Endothelial cell of umbilical vein (primary cell): ENCODE measurements around the gene ZNF438. TPM values are rescaled to one million over a fixed set of nuclear protein-coding genes. Genes with fewer than 3 reads are reported as not detected.
A peak's percentile ranks its signal among the peaks of the same experiment; 100 is the strongest.
"Not testable (repeated sequence)": the region's sequence is repeated elsewhere in the genome, so short reads cannot be mapped to it uniquely, and the experiment has no call there.

Source experiments
- BruUV-seq: library from RNA; stranded (reverse); fragments of 400-500 nt; replicated peaks from 2 replicates; lab custom pipeline; 2021; lab: Mats Ljungman, UMichigan
- CTCF ChIA-PET: fragments of 300-600, 350-600 bp; sonication (Branson Sonifier 250); formaldehyde crosslinking; loops from one replicate; lab custom pipeline; 2021; ENCODE audit warnings: antibody characterized with exemption, inconsistent platforms; lab: Charles Lee
- POLR2A ChIA-PET: fragments of 300-600, 350-600 bp; sonication (Branson Sonifier 250); formaldehyde crosslinking; loops from one replicate; lab custom pipeline; 2021; ENCODE audit warnings: antibody characterized with exemption, inconsistent platforms; lab: Charles Lee
- DNase-seq: peaks from one replicate; pipeline ENCODE4 v3.0.0-alpha.2; 2011; ENCODE audit warnings: low read depth, low spot score
- FAIRE-seq: peaks from 2 replicates; lab custom pipeline; 2011; peaks lifted over from hg19 to GRCh38; lab: Jason Lieb, UNC
- H2AFZ ChIP-seq: 2 replicates; pipeline ENCODE4 v1.6.0; 2012; ENCODE audit warnings: low read depth, low read length, control low read depth, inconsistent platforms
- H3K27ac ChIP-seq: 2 replicates; pipeline ENCODE4 v1.5.1; 2011; ENCODE audit warnings: low read depth, mild to moderate bottlenecking, control low read depth, low read length, moderate library complexity; ENCODE audit not compliant: insufficient read depth
- H3K27me3 ChIP-seq, 2 experiments: 2 replicates each; pipeline versions ENCODE4 v1.6.0 to v1.6.1; 2011; ENCODE audit warnings: low read length in 2 of 2, mixed read lengths in 1 of 2; ENCODE audit not compliant: control insufficient read depth in 2 of 2, insufficient read depth in 2 of 2
- H3K36me3 ChIP-seq, 2 experiments: 2 replicates in 1 of 2; 3 replicates in 1 of 2; pipeline ENCODE4 v1.5.1; 2011; ENCODE audit warnings: low read length in 2 of 2, mild to moderate bottlenecking in 1 of 2, moderate library complexity in 1 of 2; ENCODE audit not compliant: control insufficient read depth in 2 of 2, insufficient read depth in 2 of 2; ENCODE audit errors: extremely low read depth in 1 of 2
- H3K4me1 ChIP-seq: 3 replicates; pipeline ENCODE4 v1.5.1; 2011; ENCODE audit warnings: mild to moderate bottlenecking, low read length; ENCODE audit not compliant: control insufficient read depth, insufficient read depth; ENCODE audit errors: extremely low read depth
- H3K4me2 ChIP-seq: 2 replicates; pipeline ENCODE4 v1.6.1; 2011; ENCODE audit warnings: low read length, control low read depth, mixed read lengths; ENCODE audit not compliant: insufficient read depth
- H3K4me3 ChIP-seq, 3 experiments: fragments of 200-600 bp in 1 of 3; sonication (generic), shearing (Covaris generic) in 1 of 3; replicated peaks in 1 of 3; 2 replicates each; pipeline ENCODE4 v1.5.1; 2011 to 2016; ENCODE audit warnings: control low read depth in 3 of 3, low read length in 3 of 3, mild to moderate bottlenecking in 2 of 3, inconsistent platforms in 1 of 3, low read depth in 1 of 3, moderate library complexity in 1 of 3; ENCODE audit not compliant: insufficient read depth in 1 of 3
- H3K79me2 ChIP-seq: 2 replicates; pipeline ENCODE4 v1.6.0; 2012; ENCODE audit warnings: low read length, inconsistent platforms; ENCODE audit not compliant: control insufficient read depth, insufficient read depth
- H3K9ac ChIP-seq: replicated peaks from 2 replicates; pipeline ENCODE3; 2011; ENCODE audit warnings: low read length, control low read depth; ENCODE audit not compliant: insufficient read depth; ENCODE audit errors: extremely low read depth
- H3K9me1 ChIP-seq: replicated peaks from 3 replicates; pipeline ENCODE4 v1.6.0; 2011; ENCODE audit warnings: mild to moderate bottlenecking, low read length; ENCODE audit not compliant: control insufficient read depth, insufficient read depth; ENCODE audit errors: extremely low read depth
- H3K9me3 ChIP-seq: replicated peaks from 2 replicates; pipeline ENCODE4 v1.5.1; 2012; ENCODE audit warnings: low read length, inconsistent platforms; ENCODE audit not compliant: control insufficient read depth, insufficient read depth
- H4K20me1 ChIP-seq: replicated peaks from 2 replicates; pipeline ENCODE3; 2011; ENCODE audit warnings: mild to moderate bottlenecking, low read length; ENCODE audit not compliant: control insufficient read depth, insufficient read depth; ENCODE audit errors: extremely low read depth
- FOS ChIP-seq: IDR thresholded peaks from 2 replicates; pipeline ENCODE4 v1.6.1; 2011; ENCODE audit warnings: mild to moderate bottlenecking, low read length, moderate library complexity, borderline replicate concordance; ENCODE audit not compliant: insufficient read depth
- GATA2 ChIP-seq: IDR thresholded peaks from 2 replicates; pipeline ENCODE4 v1.7.0; 2011; ENCODE audit warnings: low read depth, mild to moderate bottlenecking, moderate library complexity, mixed read lengths, low read length; ENCODE audit not compliant: insufficient read length, insufficient read depth
- JUN ChIP-seq: IDR thresholded peaks from 2 replicates; pipeline ENCODE4 v1.6.1; 2011; ENCODE audit warnings: borderline replicate concordance, low read depth; ENCODE audit not compliant: insufficient read length, insufficient read depth
- MYC ChIP-seq: IDR thresholded peaks from one replicate; pipeline ENCODE4 v1.6.1; 2011; ENCODE audit warnings: mild to moderate bottlenecking, low read depth, low read length
- dilution Hi-C: fragments of 300-500 bp; cut with MboI; formaldehyde crosslinking; loops from one replicate; pipeline ENCODE4 v1.15.0; 2019; ENCODE audit warnings: low sequenced_read_pairs; ENCODE audit not compliant: extremely low pct_ligation_motif_present
- intact Hi-C: fragments of 100-400 bp; cut with micrococcal nuclease; formaldehyde crosslinking; loops from one replicate; pipeline ENCODE4 v1.10.0; 2022
- polyA plus RNA-seq, 4 experiments: library from polyadenylated mRNA; depleted of rRNA in 3 of 4; stranded (reverse) in 3 of 4; unstranded in 1 of 4; fragments of >200 nt; gene quantifications; 2 replicates each; pipeline versions ENCODE4 v1.2.1 to v1.2.3, GENCODE V29; 2011 to 2012; ENCODE audit warnings: missing spikeins in 1 of 4
- total RNA-seq: library from RNA; stranded (reverse); gene quantifications from 2 replicates; pipeline ENCODE4 v1.2.3, GENCODE V29; 2021
- TF ChIP-seq, protein P1 (sequence below): IDR thresholded peaks from 2 replicates; pipeline ENCODE4 v1.6.1; 2011; ENCODE audit not compliant: insufficient read depth, insufficient read length

ZNF438 gene
- total and polyA plus RNA-seq, 2 donors (not counting 3 experiments of a cell fraction or from before 2014, with no cell fraction given): 7.2 to 15.1 TPM

DNA sequence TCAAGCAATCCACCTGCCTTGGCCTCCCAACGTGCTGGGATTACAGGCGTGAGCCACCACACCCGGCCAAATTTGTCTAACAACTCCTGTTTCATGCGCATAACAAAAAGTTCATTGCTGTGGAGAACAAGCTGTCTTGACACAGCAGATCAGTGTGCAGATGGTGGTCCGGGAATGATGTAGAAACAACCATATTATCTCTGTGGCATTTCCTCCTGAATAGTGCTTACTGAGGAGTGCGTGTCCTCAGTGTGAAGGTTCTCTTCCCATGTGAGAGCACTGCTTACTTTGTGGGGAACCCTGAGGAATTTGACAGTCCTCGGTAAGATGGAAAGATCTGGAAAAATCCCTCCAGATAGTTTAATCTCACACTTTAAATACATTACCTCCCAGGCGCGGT is 30.3 kb upstream of the ZNF438 start:
- Histone ChIP-seq H3K4me1 (peaks cover 21% of the 10 kb centered on the region), H3K9me1 (no peaks in the 10 kb centered on the region), H3K36me3 (no peaks in the 10 kb centered on the region), H2AFZ (no peak overlapping the region), H4K20me1 (no peaks in the 10 kb centered on the region), H3K4me2 (no peak overlapping the region), H3K79me2 (no peaks in the 10 kb centered on the region), H3K27me3 (no peaks in the 10 kb centered on the region), H3K4me3 (no peak overlapping the region), H3K27ac (no peak overlapping the region), H3K9ac (no peak overlapping the region), H3K9me3 (no peaks in the 10 kb centered on the region)
- ChIA-PET POLR2A (no interaction called here), CTCF (no interaction called here)
- dilution Hi-C loops: no loop called here
- intact Hi-C loops: no loop called here
- no peak for DNase-seq
- BruUV-seq: no TSS peak
- FAIRE-seq: no peak
- TF ChIP-seq FOS (no peak), MYC (no peak)

- DNase-seq: peak; percentile 76
- intact Hi-C loops: no loop called here
- CTCF ChIA-PET: interaction anchor here (1.1 to 1.6 kb wide), 2 partner anchors 62 to 432 kb away, joined by 3 to 4 read pairs; no protein-coding TSS in a partner anchor
Measured at GRCh38 chr10:31058795-31059703, 27.4 kb upstream of the ZNF438 start.

DNA sequence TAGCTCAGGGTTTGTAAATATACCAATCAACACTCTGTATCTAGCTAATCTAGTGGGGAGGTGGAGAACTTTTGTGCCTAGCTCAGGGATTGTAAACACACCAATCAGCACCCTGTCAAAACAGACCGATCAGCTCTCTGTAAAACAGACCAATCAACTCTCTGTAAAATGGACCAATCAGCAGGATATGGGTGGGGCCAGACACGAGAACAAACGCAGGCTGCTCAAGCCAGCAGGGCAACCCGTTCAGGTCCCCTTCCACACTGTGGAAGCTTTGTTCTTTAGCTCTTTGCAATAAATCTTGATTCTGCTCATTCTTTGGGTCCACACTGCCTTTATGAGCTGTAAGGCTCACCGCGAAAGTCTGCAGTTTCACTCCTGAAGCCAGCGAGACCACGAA is 25.0 kb upstream of the ZNF438 start:
- dilution Hi-C loops, BruUV-seq: not testable (repeated sequence)

More at GRCh38 chr10:31058795-31059703, 27.4 kb upstream of the ZNF438 start:
- H3K9me3 ChIP-seq: no peaks in the 10 kb centered on the region
- no peaks in the 10 kb centered on the region for H3K9me1 ChIP-seq
- no peaks in the 10 kb centered on the region for H3K36me3 ChIP-seq
- H4K20me1 ChIP-seq: no peaks in the 10 kb centered on the region
- POLR2A ChIA-PET: no interaction called here
- FAIRE-seq: peak; percentile 72
- H3K4me1 ChIP-seq: peaks cover 12% of the 10 kb centered on the region
- TF ChIP-seq GATA2 (peak; percentile 66), FOS (peak; percentile 82), MYC (no peak), JUN (peak; percentile 75)
- TF ChIP-seq, protein P1, sequence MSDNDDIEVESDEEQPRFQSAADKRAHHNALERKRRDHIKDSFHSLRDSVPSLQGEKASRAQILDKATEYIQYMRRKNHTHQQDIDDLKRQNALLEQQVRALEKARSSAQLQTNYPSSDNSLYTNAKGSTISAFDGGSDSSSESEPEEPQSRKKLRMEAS: no peak
- no peaks in the 10 kb centered on the region for H3K79me2 ChIP-seq
- H3K9ac ChIP-seq: no peak overlapping the region
- H3K4me2 ChIP-seq: peak overlapping the region; percentile 27
- H2AFZ ChIP-seq: peak overlapping the region; percentile 23
- no TSS peak for BruUV-seq
- dilution Hi-C loops: no loop called here
- H3K27ac ChIP-seq: peak overlapping the region; percentile 32
- H3K4me3 ChIP-seq: no peak overlapping the region
- no peaks in the 10 kb centered on the region for H3K27me3 ChIP-seq

More for the DNA sequence above, 25.0 kb upstream of the ZNF438 start:
- intact Hi-C loops, H4K20me1 ChIP-seq, CTCF ChIA-PET, POLR2A ChIA-PET, H3K27ac ChIP-seq, H3K4me3 ChIP-seq, H3K27me3 ChIP-seq, H3K9ac ChIP-seq, H3K79me2 ChIP-seq, H3K9me3 ChIP-seq, H3K36me3 ChIP-seq, FAIRE-seq, DNase-seq, H3K4me2 ChIP-seq, H2AFZ ChIP-seq, H3K9me1 ChIP-seq: not testable (repeated sequence)
- peaks cover 27% of the 10 kb centered on the region for H3K4me1 ChIP-seq
